Stimulated activated CD8-positive, alpha-beta memory T cell treated with anti-CD3 and anti-CD28 coated beads, Interleukin-12 subunit alpha, Interleukin-12 subunit beta, amount 100 ng/mL, for 1 hour (primary cell): ENCODE data around the gene CAPRIN2.

ENCODE experiments used
- DNase-seq: peaks from one replicate; pipeline ENCODE4 v3.0.0-alpha.2; 2020; ENCODE audit warnings: low read depth

The CAPRIN2 gene

DNA sequence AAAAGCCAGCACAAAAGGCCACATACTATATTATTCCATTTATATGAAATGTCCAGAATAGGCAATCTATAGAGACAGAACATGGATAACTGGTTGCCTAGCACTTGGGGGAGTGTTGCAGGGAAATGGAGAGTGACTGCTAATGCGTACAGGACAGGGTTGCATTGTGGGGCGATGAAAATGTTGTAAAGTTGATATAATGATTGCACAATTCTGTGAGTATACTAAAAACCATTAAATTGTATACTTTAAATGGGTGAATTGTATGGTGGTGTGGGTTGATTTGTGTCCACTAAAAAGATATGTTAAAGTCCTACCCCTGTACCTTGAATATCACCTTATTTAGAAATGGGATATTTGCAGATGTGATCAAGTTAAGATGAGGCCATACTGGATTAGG lies 7.0 kb upstream of the CAPRIN2 start:
- DNase-seq, result no peak

DNA sequence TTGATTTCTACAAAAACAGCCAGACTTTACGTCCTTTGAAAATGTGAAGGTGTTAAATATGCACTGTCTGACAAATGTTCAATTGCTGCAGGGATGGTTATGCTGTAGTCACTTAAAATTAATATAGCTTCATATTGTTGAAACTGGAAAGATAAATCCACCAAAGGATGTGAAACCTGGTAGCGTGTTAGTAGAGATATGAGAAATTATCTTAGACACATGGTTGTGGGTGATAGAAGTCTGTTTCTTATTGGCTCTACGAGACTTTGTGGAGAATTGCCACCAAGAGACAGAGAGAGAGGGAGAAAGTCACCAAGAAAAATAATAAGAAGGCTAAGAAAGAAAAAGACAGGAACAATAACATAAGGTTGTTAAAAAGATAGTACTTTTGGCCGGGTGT lies 2.6 kb upstream of the CAPRIN2 start:
- DNase-seq, result no peak

DNA sequence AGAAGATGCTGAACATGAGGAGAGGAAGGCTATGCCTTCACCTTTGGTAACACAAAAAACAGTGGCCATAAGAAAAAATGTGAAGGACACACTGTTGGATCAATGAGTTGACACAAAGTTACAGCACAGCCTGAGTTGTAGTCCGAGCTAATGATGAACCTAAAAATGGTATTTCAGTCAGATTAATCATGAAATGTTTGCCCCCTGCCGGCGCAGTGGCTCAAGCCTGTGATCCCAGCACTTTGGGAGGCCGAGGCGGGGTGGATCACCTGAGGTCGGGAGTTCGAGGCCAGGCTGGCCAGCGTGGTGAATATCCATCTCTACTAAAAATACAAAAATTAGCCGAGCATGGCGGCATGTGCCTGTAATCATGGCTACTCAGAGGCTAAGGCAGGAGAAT lies 1.3 kb upstream of the CAPRIN2 start:
- no peak for DNase-seq

GRCh38 chr12:30755395-30755762 lies 628 bp upstream of the CAPRIN2 start:
- DNase-seq, result no peak

- no peak for DNase-seq
These were observed 385 bp downstream of the CAPRIN2 start for GRCh38 chr12:30754383-30754749.

DNA sequence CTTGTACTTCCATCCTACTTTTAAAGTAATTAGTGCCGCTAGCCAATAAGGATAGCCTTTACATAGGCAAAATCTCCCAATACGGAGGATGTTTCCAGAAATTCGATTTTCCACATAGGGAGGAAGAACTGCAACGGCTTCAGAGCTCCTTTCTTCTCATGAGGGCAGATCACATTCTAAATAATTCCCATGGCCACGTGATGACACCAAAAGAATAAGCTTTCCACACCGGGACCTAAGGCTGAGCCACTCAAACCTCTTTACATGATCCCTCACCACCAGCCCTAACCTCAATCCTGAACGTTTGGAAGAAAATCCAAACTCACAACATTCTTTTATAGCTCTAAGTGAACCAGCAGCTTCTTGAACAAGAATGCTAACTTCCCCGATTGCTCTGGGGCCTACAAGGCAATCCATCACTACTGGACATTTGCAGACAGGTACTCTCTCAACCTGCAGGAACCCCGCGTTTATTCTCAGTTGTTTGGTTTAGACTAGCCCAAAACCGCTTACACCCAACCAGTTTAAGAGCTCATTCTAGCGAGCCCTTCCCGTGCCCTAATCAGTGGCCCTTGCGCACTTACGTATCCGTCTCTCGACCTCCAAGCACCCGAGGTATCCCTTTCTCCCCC lies 884 bp downstream of the CAPRIN2 start:
- no peak for DNase-seq

DNA sequence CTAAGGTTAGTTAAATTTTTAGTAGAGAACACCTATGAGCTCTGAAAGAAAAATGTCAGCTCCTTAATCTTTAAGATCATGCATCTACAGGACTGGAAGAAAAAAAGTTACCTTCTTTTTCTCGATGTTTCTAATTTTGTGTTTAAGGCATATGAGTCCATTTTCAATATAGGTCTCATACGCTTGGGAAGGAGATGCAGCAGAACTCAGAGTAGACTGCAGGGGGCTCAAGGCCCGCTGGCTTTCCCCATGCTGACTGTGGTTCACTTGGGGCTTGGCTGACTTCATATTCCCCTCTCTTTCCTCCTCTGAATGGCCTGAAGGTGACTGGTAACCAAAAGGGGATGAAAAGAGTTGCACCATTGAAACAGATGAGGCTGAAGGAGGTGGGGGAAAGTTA lies 1.5 kb downstream of the CAPRIN2 start:
- DNase-seq, result no peak

DNA sequence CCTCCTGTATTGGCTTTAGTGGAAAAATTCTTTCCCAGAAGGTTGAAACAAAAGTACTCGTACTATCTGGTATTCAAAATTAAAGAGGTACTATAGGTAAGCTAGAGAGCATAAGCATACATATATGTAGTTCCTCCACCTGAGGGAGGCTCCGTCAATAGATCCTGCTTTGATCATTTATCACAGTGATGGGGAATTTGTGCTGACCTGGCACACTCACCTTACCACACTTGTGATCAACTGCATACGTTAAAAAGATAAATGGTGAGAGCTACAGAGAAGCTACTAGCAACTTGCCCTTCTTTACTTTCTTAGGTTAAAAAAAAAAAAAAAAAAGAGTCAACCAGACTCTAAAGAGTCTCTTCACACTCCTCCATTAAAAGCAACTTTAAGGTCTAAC lies 2.5 kb downstream of the CAPRIN2 start:
- DNase-seq, result no peak

DNA sequence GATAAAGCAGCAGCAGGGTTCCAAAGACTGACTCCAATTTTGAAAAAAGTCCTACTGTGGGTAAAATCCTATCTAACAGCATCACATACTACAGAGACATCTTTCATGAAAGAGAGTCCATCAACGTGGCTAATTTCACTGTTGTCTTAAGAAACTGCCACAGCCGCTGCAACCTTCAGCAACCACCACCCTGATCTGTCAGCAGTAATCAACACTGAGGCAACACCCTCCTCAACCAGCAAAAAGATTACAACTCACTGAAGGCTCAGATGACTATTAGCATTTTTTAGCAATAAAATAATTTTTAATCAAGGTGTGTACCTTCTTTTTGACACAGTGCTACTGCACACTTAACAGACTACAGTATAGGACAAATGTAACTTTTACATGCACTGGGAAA lies 6.6 kb downstream of the CAPRIN2 start:
- no peak for DNase-seq

DNA sequence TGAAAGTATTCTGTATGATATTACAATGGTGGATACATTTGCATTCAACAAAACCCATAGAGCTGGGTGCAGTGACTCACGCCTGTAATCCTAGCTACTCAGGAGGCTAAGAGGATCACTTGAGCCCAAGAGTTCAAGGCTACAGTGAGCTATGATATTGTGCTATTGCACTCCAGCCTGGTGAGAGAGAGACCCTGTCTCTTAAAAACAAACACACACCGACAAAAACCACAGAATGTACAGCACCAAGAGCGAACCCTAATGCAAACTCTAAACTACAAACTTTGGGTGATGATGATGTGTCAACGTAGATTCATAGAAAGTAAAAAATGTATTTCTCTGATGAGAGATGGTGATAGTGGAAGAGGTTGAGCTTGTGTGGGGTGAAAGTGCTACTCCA lies 8.6 kb downstream of the CAPRIN2 start:
- DNase-seq, result no peak

DNA sequence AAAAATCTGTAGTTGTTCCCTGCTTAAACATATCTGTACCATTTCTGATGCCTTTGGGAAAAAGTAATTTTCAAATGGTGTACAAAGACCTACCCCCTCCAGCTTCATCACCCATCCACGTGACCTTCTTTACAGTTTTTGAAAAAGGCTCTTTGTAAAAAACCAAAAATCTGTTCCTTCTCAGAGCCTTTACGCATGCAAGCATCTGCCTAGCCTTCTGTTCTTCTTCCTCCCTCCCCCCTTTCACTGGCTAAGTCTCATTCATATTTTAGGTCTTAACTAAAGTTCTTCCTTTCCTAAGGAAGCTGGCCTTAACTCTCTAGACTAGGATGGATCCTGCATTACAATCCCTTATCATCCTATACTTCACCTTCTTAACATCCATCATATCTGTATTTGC lies 10.4 kb downstream of the CAPRIN2 start:
- no peak for DNase-seq

- no peak for DNase-seq
These were observed 14.5 kb downstream of the CAPRIN2 start for GRCh38 chr12:30740274-30740673.

DNA sequence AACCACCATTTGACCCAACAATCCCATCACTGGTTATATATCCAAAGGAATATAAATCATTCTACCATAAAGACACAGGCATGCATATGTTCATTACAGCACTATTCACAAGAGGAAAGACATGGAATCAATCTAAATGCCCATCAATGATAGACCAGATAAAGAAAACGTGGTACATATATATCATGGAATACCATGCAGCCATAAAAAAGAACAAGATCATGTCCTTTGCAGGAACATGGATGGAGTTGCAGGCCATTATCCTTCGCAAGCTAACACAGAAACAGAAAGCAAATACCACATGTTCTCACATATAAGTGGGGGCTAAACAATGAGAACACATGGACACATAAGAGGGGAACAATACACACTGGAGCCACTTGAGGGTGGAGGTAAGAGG lies 15.7 kb downstream of the CAPRIN2 start:
- DNase-seq, result no peak

DNA sequence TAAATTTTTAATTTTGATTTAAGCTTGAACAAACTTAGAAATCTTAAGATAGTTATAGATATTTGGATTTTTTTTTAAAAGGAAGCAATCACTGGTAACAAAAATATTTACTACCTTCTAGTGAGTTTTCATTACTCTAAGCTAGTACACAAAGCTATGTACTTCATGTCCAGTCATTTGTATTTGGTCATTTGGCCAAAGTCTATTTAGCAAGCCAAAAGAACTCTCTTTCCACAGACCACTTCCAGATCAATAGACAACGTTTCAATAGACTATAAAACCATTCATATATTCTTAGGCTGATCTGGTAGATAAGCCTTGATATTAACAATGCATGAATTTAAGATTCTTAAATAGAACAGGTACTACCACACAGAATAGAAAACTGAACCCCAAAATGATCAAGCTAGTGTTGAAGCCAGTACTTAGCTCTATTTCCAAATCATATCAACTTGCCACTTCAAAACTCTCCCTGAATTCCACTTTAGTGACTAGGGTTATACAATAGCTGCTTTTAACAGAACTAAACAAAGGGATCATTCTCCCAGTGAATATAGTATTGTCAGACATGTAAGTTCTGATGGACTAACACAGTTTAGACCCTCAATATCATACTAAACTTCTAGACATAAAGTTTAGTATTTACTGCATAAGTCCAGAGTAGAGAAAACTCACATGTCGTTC lies 21.7 kb downstream of the CAPRIN2 start:
- DNase-seq, result no peak

GRCh38 chr12:30730011-30730410 lies 24.7 kb downstream of the CAPRIN2 start:
- no peak for DNase-seq

DNA sequence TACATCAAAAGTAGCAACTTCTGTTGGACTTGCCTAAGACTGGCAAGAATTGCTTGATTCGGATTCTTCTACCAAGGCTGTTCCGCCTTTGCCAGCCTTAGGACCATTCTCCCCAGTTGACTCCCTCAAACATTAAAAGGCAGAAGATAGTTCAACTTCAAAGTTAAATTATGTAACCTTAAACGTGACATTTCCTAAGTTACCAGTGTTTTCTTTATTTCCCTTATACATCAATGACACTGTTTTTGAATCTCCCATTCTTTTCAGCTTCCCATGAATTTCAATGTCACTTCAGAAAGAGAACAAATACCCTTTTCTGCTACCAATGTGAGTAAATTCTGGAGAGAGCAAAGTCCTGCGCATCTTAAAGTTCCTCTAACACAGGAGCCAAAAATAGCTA lies 25.2 kb downstream of the CAPRIN2 start:
- DNase-seq, result no peak

DNA sequence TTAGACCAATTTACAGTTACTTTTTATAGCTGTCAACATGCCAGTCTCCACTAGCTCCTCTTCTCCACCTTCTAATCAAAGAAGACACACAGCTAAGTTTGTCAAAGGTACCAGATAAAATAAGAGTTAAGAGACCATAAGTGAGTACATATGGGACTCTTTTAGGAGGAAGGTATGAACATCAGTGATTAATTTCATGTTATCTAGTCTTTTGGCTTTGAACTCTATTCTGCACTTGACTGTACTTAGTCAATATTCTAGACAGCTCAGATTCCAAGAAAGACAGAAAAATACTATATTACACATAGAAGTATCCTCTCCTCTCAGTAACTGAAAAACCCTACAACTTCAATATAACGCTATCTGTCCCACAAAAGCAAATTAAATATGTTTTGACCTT lies 28.1 kb downstream of the CAPRIN2 start:
- DNase-seq, result no peak

GRCh38 chr12:30725739-30726138 lies 29.0 kb downstream of the CAPRIN2 start:
- no peak for DNase-seq

- no peak for DNase-seq
These were observed 35.7 kb downstream of the CAPRIN2 start for GRCh38 chr12:30719060-30719459.

GRCh38 chr12:30707613-30708342 lies 47.0 kb downstream of the CAPRIN2 start:
- no peak for DNase-seq

DNA sequence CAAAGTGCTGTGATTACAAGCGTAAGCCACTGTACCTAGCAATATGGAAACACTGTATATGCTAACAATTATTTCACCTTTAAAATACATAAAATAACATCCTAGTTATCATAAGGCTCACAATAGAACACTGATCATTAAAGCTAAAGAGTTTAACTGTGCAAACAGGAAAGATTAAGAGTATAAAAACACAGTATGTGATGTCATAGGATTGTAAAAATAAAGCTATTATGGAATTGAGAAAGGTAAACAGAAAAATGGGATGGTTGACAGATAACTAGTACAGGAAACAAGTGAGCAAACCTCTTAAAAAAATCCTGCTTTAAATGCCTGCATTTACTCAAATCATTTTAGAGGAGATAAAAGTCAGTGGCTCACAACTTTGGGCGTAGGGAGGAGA lies 48.3 kb downstream of the CAPRIN2 start:
- DNase-seq, result no peak

DNA sequence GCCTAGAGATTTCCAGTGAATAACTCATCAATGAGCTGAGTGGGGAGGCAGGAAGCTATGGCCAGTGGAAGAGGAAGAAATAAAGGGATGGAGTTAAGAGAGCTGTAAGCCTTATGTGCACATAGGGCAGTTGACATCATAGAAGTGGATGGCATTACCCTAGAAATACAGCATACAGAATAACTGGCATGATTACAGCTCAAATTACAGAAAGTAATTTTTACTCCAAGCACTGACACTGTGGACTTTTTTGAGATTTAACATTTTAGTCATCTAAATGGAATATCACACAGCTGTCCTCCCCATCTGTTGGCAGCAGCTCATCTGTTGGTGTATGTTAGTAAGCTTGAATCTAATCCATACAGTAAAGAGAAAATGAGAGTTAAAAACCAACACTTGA lies 53.7 kb downstream of the CAPRIN2 start:
- no peak for DNase-seq

DNA sequence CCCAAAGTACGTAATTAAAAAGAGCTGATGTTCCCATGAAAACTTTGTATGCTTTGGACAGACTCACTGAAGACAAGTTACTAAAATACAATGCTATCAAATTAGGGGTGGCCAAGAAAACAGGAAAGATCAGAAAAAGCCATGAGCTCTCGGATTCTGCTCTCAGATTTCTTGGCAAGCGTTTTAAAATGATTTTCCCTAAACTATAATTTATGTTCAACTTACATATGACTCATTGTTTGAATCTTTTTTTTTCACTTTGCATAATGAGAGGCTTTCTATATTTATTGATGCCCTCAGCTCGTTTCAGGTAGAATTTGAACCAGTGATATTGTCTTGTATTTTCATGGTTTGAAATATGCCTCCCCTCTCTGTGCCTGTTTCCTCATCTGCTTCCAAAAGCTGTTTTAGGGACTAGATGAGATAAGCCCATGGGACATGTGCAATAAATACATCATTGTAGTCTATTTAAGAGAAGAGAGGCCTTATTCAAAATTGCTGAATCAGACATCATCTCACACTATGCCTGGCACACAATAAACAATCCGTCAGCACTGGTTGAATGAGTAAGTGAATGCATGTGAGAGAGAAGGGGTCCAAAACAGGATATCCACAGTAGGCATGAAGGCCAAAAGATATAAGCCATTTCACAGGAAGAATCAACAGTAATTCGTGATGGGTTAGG lies 54.4 kb downstream of the CAPRIN2 start:
- DNase-seq, result no peak
